ENCODE data around the gene KIRREL1.
A peak's percentile ranks its signal among the peaks of the same experiment; 100 is the strongest.

Gene KIRREL1

DNA sequence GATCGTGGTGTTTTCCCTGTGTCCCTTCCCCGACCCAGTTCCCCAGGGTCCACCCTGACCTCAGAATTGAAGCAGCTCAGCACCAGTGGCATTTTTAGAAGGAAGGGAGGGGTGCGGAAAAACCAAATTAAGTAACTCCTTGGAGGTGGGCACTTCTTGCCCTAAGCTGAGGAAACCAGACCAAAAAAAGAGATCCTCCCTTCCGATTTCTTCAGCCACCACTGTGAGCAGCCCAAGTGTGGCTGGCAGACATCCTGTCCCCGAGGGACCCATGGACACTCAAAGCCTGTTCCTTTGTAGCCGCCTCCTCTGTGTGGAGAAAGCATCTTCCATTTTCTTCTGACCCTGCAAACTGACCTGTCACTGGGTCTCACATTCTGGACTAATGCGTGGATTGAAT lies 31.3 kb downstream of the KIRREL1 start:
- peaks cover 16 to 74% (median 65%) of the 10 kb centered on the region in 5 donors for H3K4me1 ChIP-seq (ENCODE audit: control insufficient read depth in 5 of 5, insufficient read depth in 5 of 5, low read length in 5 of 5)

DNA sequence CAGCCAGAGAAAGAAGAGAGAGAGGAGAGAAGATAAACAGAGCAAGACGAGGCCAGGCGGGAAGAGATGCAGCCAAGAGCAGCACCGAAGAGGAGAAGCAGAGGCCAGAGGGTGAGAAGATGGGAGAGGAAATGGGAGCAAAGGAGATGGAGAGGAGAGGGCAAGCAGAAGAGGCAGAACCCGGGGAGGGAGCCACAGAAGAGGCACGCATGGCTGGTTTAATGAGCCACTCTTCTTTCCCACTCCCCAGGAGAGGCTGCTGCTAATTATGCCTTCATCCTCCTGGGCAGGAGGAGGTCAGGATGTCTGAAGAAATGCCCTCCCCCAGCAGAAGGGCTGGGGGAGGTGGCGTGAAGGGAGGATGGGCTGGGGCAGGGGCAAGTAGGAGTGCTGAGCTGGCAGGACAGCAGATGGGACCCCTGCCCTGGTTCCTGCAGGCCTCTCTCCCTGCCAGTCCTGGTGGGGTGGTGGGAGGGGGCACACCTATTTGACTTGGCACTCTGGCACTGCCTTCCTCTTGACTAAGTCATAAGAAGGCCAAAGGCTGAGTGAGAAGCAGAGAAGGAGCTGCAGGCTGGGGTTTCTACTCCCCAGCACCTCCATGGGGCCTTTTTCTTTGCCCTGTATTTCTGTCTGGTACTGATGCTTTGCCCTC lies 32.3 kb downstream of the KIRREL1 start:
- peak overlapping the region; percentile 75 for H3K27ac ChIP-seq (ENCODE audit: low read depth, low read length)
- no peaks in the 10 kb centered on the region for H3K9me3 ChIP-seq (ENCODE audit: control insufficient read depth in 5 of 5, low read length in 5 of 5)
- H3K9ac ChIP-seq (ENCODE audit: low read length in 5 of 5), result peak overlapping the region in 3 of 5 donors; percentile 0 to 63 (median 12)
- peaks cover 0 to 4% (median 1%) of the 10 kb centered on the region in 5 donors for H3K36me3 ChIP-seq (ENCODE audit: control insufficient read depth in 5 of 5, insufficient read depth in 5 of 5, low read length in 5 of 5)
- H3K27me3 ChIP-seq (ENCODE audit: control insufficient read depth in 5 of 5, insufficient read depth in 4 of 5, low read length in 5 of 5), result no peaks in the 10 kb centered on the region
- H3K4me3 ChIP-seq (ENCODE audit: low read depth in 1 of 5, low read length in 5 of 5), result no peak overlapping the region
- H3K4me1 ChIP-seq (ENCODE audit: control insufficient read depth in 5 of 5, insufficient read depth in 5 of 5, low read length in 5 of 5), result peaks cover 12 to 64% (median 55%) of the 10 kb centered on the region in 5 donors

More for the DNA sequence above, 31.3 kb downstream of the KIRREL1 start:
- peak overlapping the region; percentile 75 for H3K27ac ChIP-seq (ENCODE audit: low read depth, low read length)
- H3K9ac ChIP-seq (ENCODE audit: low read length in 5 of 5), result peak overlapping the region in 1 of 5 donors; percentile 63
- no peaks in the 10 kb centered on the region for H3K27me3 ChIP-seq (ENCODE audit: control insufficient read depth in 5 of 5, insufficient read depth in 4 of 5, low read length in 5 of 5)
- no peak overlapping the region for H3K4me3 ChIP-seq (ENCODE audit: low read depth in 1 of 5, low read length in 5 of 5)
- no peaks in the 10 kb centered on the region for H3K9me3 ChIP-seq (ENCODE audit: control insufficient read depth in 5 of 5, low read length in 5 of 5)
- peaks cover 0 to 2% (median 0%) of the 10 kb centered on the region in 5 donors for H3K36me3 ChIP-seq (ENCODE audit: control insufficient read depth in 5 of 5, insufficient read depth in 5 of 5, low read length in 5 of 5)

DNA sequence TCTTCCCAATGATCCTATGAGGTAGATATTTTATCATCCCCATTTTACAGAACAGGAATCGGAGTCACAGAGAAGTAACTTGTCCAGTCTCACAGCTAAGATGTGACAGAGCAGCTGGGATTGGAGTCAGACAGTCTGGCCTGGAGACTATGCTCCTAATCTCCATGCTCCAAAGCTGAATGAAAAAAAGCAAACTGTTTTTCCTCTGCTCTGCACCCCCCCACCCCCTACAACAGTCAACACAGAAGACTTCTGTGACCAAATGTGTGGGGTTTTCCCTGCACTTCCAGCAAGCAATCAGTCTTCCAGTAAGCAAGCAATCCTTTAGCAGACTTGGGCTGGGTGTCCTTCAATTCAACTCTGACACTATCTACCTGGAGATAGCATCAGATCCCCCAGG lies 33.2 kb downstream of the KIRREL1 start:
- Histone ChIP-seq H3K4me3 (ENCODE audit: low read depth in 1 of 5, low read length in 5 of 5) (no peak overlapping the region), H3K9ac (ENCODE audit: low read length in 5 of 5) (peak overlapping the region in 2 of 5 donors; percentile 17 to 18), H3K36me3 (ENCODE audit: control insufficient read depth in 5 of 5, insufficient read depth in 5 of 5, low read length in 5 of 5) (peaks cover 0 to 14% (median 10%) of the 10 kb centered on the region in 5 donors), H3K9me3 (ENCODE audit: control insufficient read depth in 5 of 5, low read length in 5 of 5) (no peaks in the 10 kb centered on the region), H3K4me1 (ENCODE audit: control insufficient read depth in 5 of 5, insufficient read depth in 5 of 5, low read length in 5 of 5) (peaks cover 12 to 55% (median 46%) of the 10 kb centered on the region in 5 donors), H3K27ac (ENCODE audit: low read depth, low read length) (peak overlapping the region; percentile 26), H3K27me3 (ENCODE audit: control insufficient read depth in 5 of 5, insufficient read depth in 4 of 5, low read length in 5 of 5) (no peaks in the 10 kb centered on the region)

DNA sequence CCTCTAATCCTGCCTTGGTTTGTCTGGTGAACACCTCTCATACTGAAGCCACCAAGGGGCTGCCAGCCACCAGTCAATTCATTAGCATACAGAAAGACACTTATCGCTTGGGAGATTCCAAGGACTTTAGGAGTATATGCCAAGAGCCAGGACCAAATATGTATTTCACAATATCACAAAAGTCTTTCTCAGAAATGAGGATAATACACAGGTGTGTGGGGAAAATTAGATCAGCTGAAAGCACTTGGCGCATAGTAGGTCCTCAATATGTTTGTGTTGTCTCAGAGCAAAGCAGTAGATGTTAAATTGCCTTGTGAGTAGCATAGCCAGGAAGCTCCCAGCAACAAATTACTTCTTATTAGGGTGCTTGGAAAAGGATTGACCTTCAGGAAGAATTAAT lies 34.1 kb downstream of the KIRREL1 start:
- Histone ChIP-seq H3K4me3 (ENCODE audit: low read depth in 1 of 5, low read length in 5 of 5) (no peak overlapping the region), H3K9me3 (ENCODE audit: control insufficient read depth in 5 of 5, low read length in 5 of 5) (no peaks in the 10 kb centered on the region), H3K27me3 (ENCODE audit: control insufficient read depth in 5 of 5, insufficient read depth in 4 of 5, low read length in 5 of 5) (no peaks in the 10 kb centered on the region), H3K36me3 (ENCODE audit: control insufficient read depth in 5 of 5, insufficient read depth in 5 of 5, low read length in 5 of 5) (peaks cover 0 to 15% (median 11%) of the 10 kb centered on the region in 5 donors), H3K9ac (ENCODE audit: low read length in 5 of 5) (no peak overlapping the region), H3K4me1 (ENCODE audit: control insufficient read depth in 5 of 5, insufficient read depth in 5 of 5, low read length in 5 of 5) (peaks cover 14 to 46% (median 40%) of the 10 kb centered on the region in 5 donors), H3K27ac (ENCODE audit: low read depth, low read length) (peak overlapping the region; percentile 26)

DNA sequence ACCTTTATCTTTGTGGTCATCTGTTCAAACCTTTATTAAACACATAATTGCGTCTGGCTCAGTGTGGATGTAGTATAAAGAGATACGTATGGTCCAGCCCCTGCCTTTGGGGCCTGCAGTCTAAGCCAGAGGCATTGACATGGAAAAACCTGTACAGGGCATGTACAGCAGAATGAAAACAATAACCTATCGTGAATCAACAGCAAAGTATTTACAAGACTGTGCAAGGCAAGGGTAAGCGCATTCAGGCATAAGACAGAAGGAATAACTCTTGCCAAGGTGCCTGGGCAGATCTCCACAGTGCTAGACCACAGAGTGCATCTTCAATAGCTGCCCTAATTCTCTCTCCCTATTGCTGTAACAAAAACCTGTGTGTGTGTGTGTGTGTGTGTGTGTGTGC lies 35.5 kb downstream of the KIRREL1 start:
- Histone ChIP-seq H3K27me3 (ENCODE audit: control insufficient read depth in 5 of 5, insufficient read depth in 4 of 5, low read length in 5 of 5) (no peaks in the 10 kb centered on the region), H3K27ac (ENCODE audit: low read depth, low read length) (no peak overlapping the region), H3K9me3 (ENCODE audit: control insufficient read depth in 5 of 5, low read length in 5 of 5) (no peaks in the 10 kb centered on the region), H3K36me3 (ENCODE audit: control insufficient read depth in 5 of 5, insufficient read depth in 5 of 5, low read length in 5 of 5) (peaks cover 0 to 18% (median 11%) of the 10 kb centered on the region in 5 donors), H3K9ac (ENCODE audit: low read length in 5 of 5) (peak overlapping the region in 1 of 5 donors; percentile 11), H3K4me1 (ENCODE audit: control insufficient read depth in 5 of 5, insufficient read depth in 5 of 5, low read length in 5 of 5) (peaks cover 9 to 33% (median 26%) of the 10 kb centered on the region in 5 donors), H3K4me3 (ENCODE audit: low read depth in 1 of 5, low read length in 5 of 5) (no peak overlapping the region)

DNA sequence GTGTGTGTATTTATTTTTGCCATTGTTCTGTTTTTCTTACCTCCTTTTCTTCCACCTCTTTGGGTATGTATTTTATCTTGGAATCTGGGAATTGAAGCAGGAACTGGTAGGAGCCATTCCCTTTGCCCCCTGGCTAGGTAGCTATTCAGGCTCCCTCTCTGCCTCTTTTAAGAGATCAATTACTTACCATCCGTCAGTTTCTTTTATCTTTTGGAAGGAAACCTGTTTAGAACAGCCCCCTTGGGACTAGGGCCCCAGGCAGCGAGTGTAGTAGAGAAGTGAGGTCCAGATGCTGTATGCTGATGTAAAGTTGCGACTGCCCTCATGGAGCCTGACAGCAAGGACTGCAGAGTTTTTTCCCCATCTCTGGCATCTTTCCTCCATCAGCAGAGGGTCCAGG lies 41.6 kb downstream of the KIRREL1 start:
- H3K4me3 ChIP-seq (ENCODE audit: low read depth in 1 of 5, low read length in 5 of 5), result no peak overlapping the region
- no peaks in the 10 kb centered on the region for H3K27me3 ChIP-seq (ENCODE audit: control insufficient read depth in 5 of 5, insufficient read depth in 4 of 5, low read length in 5 of 5)
- H3K9ac ChIP-seq (ENCODE audit: low read length in 5 of 5), result no peak overlapping the region
- H3K36me3 ChIP-seq (ENCODE audit: control insufficient read depth in 5 of 5, insufficient read depth in 5 of 5, low read length in 5 of 5), result peaks cover 0 to 18% (median 11%) of the 10 kb centered on the region in 5 donors
- peaks cover 7 to 34% (median 28%) of the 10 kb centered on the region in 5 donors for H3K4me1 ChIP-seq (ENCODE audit: control insufficient read depth in 5 of 5, insufficient read depth in 5 of 5, low read length in 5 of 5)
- H3K9me3 ChIP-seq (ENCODE audit: control insufficient read depth in 5 of 5, low read length in 5 of 5), result no peaks in the 10 kb centered on the region
- H3K27ac ChIP-seq (ENCODE audit: low read depth, low read length), result peak overlapping the region; percentile 41

DNA sequence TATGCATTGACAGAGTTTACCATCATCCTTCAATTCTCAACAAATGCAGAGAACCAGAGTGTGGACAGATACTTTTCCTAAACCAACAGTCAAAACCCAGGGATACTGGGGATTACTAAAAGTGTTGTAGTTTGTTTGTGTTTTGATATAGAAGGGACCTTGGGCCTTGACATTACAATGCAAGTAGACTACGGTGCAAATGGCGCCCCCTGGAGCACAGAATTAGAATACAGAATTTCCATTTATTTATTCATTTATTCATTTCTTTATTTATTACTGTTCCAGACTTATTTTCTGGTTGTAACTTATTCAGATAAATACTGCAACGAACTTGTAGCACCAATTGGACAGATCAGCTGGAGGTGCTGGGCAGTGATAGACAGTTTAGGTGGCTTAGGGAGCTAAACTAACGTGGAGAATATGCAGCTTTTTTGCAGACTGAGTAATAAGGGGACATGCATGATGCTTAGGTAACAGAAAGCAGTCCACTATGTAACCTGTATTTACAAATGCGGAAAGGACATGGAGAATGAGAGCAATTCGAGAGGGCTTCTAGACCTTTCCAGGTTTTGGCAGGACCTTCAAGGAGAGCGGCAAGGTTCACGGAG lies 42.6 kb downstream of the KIRREL1 start:
- no peaks in the 10 kb centered on the region for H3K9me3 ChIP-seq (ENCODE audit: control insufficient read depth in 5 of 5, low read length in 5 of 5)
- H3K27ac ChIP-seq (ENCODE audit: low read depth, low read length), result peak overlapping the region; percentile 41
- H3K4me3 ChIP-seq (ENCODE audit: low read depth in 1 of 5, low read length in 5 of 5), result no peak overlapping the region
- H3K27me3 ChIP-seq (ENCODE audit: control insufficient read depth in 5 of 5, insufficient read depth in 4 of 5, low read length in 5 of 5), result no peaks in the 10 kb centered on the region
- H3K4me1 ChIP-seq (ENCODE audit: control insufficient read depth in 5 of 5, insufficient read depth in 5 of 5, low read length in 5 of 5), result peaks cover 7 to 34% (median 28%) of the 10 kb centered on the region in 5 donors
- peaks cover 0 to 12% (median 6%) of the 10 kb centered on the region in 5 donors for H3K36me3 ChIP-seq (ENCODE audit: control insufficient read depth in 5 of 5, insufficient read depth in 5 of 5, low read length in 5 of 5)
- H3K9ac ChIP-seq (ENCODE audit: low read length in 5 of 5), result no peak overlapping the region

DNA sequence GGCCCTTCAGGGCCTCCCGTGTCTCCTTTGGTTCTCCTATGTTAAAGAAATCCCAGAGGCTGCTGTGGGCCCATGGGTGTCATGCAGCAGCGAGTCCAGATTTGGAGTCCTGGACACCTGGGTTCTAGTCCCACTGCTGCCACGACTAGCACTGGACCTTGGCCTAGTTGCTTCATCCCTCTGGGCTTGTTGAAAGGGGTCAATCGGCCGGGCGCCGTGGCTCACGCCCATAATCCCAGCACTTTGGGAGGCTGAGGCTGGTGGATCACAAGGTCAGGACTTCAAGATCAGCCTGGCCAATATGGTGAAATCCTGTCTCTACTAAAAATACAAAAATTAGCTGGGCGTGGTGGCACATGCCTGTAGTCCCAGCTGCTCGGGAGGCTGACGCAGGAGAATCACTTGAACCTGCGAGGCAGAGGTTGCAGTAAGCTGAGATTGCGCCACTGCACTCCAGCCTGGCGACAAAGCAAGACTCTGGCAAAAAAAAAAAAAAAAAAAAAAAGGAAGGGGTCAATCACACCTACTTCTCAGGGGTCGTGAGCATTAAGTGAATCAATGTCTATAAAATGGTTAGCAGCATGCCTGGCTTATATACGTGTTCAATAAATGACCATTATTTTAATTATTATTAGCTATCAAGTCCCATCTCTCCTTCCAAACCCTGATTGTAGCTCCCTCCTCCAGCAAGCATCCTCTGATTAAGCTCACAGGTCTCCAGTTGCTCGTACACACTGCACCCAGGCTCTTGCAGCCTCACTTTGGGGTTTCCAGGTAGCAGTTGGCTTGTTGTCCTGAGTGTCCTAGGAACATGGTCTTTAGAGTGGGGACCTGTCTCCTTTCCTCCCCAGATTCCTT lies 43.8 kb downstream of the KIRREL1 start:
- H3K36me3 ChIP-seq (ENCODE audit: control insufficient read depth in 5 of 5, insufficient read depth in 5 of 5, low read length in 5 of 5), result peaks cover 0 to 6% (median 0%) of the 10 kb centered on the region in 5 donors
- peaks cover 6 to 34% (median 28%) of the 10 kb centered on the region in 5 donors for H3K4me1 ChIP-seq (ENCODE audit: control insufficient read depth in 5 of 5, insufficient read depth in 5 of 5, low read length in 5 of 5)
- peak overlapping the region; percentile 11 for H3K27ac ChIP-seq (ENCODE audit: low read depth, low read length)
- no peak overlapping the region for H3K4me3 ChIP-seq (ENCODE audit: low read depth in 1 of 5, low read length in 5 of 5)
- no peak overlapping the region for H3K9ac ChIP-seq (ENCODE audit: low read length in 5 of 5)
- H3K27me3 ChIP-seq (ENCODE audit: control insufficient read depth in 5 of 5, insufficient read depth in 4 of 5, low read length in 5 of 5), result no peaks in the 10 kb centered on the region
- no peaks in the 10 kb centered on the region for H3K9me3 ChIP-seq (ENCODE audit: control insufficient read depth in 5 of 5, low read length in 5 of 5)

DNA sequence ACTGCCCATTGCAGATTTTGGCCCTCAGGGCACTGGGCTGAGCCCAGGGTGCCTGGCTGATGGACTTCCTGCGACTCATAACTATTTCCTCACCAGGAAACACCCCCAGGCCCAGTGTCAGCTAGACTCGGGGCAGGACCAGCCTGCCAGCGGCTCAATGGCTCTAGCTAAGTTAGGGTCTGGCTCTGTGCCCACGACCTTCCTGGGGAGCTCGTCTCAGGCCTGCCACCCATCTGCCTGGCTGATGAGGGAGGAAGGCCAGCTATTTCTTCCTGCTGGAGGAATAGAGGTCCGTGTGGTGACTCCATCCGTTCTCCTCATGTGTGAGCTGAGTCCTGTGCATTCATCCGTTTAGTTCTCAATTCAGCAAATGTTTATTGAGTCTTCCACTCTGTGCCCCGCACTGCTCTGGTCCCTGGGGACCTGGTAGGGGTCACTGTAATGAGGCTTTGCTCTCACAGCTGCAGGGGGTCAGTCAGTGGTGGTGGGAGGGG lies 44.5 kb downstream of the KIRREL1 start:
- H3K4me1 ChIP-seq (ENCODE audit: control insufficient read depth in 5 of 5, insufficient read depth in 5 of 5, low read length in 5 of 5), result peaks cover 4 to 34% (median 28%) of the 10 kb centered on the region in 5 donors
- H3K36me3 ChIP-seq (ENCODE audit: control insufficient read depth in 5 of 5, insufficient read depth in 5 of 5, low read length in 5 of 5), result peaks cover 0 to 6% (median 0%) of the 10 kb centered on the region in 5 donors
- no peaks in the 10 kb centered on the region for H3K9me3 ChIP-seq (ENCODE audit: control insufficient read depth in 5 of 5, low read length in 5 of 5)
- H3K4me3 ChIP-seq (ENCODE audit: low read depth in 1 of 5, low read length in 5 of 5), result peak overlapping the region in 1 of 5 donors; percentile 9
- H3K27me3 ChIP-seq (ENCODE audit: control insufficient read depth in 5 of 5, insufficient read depth in 4 of 5, low read length in 5 of 5), result no peaks in the 10 kb centered on the region
- H3K27ac ChIP-seq (ENCODE audit: low read depth, low read length), result peak overlapping the region; percentile 11
- no peak overlapping the region for H3K9ac ChIP-seq (ENCODE audit: low read length in 5 of 5)

Measured in subcutaneous abdominal adipose tissue (tissue), 5 donors.